GM21423 (cell line): Measurements from ENCODE around the gene HSP90AA1.
"Not testable (repeated sequence)": the region's sequence is repeated elsewhere in the genome, so short reads cannot be mapped to it uniquely, and the experiment has no call there.

Experiments
- ATAC-seq: cut with Tn5 transposase; IDR thresholded peaks from one replicate; pipeline ENCODE4 v1.9.1; 2021; ENCODE audit warnings: mild to moderate bottlenecking, moderate library complexity; ENCODE audit not compliant: unreplicated experiment

HSP90AA1 gene

DNA sequence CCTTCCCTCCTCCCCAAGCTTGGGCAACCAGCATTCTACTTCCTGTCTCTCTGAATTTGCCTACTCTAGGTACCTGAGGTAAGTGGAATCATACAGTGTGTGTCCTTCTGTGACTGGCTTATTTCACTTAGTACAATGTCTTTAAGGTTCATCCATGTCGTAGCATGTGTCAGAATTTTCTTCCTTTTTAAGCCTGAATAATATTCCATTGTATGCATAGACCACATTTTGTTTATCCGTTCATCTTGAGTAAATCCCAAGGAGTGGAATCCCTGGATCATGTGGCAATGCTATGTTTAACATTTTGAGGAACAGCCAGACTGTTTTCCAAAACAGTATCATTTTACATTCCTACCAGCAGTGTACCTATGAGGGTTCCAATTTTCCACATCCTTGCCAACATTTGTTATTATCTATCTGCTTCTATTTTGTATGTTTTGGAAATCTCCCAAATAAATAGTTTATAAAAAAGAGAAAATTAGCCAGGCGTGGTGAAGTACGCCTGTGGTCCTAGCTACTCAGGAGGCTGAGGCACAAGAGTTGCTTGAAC is 12.4 kb downstream of the HSP90AA1 start:
- no peak for ATAC-seq

DNA sequence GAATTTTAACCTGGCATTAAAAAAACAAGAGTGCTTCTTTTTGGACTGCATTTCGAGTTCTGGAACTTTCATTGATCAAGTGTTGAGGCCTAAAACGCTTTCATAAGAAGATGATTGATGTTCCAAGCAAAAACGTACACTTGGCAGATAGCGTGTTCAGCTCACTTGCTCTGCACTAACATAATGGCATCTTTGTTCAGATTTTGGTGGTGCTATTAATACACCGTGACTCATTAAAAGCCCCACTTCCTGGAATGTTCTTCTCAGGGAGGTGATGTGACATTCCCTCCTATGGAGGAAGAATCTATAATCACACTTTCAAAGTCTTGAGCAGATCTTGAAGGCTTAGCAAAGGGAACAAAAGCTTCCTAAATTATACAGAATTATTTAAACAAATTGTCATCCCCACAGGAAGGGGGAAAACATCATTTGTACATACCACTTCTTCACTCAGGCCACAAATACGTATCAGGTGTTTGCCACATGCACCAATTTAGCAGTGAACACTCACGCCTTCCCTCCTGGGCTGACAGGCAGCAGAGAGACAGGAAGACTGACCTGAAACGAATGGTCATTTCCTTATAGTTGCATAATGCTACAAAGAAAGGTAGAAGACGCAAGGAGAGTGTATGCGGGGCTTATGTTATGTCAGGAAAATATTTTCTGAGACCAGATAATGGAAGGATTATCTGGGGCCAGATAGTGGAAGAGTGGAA is 15.4 kb downstream of the HSP90AA1 start:
- no peak for ATAC-seq

DNA sequence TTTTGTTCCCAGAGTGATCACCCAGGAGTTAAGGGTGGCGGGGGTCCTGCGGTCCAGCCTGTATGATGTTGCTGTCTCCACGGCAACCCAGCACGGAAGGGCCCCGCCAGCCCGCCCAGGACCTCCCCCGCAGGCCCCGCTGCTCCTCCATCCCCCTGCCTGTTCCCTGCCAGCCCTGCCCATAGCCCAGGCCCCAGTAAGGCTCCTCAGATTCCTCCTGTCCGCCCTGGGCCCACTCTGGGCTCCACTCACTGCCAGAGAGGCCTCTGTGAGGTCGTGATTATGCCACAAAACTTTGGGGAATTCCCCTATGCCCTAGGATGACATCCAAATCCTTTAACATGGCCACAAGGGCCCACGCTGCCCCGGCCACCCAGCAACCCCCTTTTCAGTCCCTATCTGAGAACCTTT is 20.8 kb downstream of the HSP90AA1 start:
- no peak for ATAC-seq

DNA sequence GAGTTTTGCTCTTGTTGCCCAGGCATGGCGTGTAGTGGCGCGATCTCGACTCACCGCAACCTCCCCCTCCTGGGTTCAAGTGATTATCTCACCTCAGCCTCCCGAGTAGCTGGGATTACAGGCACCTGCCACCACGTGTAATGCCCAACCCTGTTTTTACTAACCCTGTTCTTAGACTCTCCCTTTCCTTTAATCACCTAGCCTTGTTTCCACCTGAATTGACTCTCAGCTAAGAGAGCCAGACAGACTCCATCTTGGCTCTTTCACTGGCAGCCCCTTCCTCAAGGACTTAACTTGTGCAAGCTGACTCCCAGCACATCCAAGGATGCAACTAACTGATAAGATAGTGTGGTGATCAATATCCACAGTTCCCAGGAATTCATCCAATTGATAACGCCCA is 22.3 kb downstream of the HSP90AA1 start:
- not testable (repeated sequence) for ATAC-seq

DNA sequence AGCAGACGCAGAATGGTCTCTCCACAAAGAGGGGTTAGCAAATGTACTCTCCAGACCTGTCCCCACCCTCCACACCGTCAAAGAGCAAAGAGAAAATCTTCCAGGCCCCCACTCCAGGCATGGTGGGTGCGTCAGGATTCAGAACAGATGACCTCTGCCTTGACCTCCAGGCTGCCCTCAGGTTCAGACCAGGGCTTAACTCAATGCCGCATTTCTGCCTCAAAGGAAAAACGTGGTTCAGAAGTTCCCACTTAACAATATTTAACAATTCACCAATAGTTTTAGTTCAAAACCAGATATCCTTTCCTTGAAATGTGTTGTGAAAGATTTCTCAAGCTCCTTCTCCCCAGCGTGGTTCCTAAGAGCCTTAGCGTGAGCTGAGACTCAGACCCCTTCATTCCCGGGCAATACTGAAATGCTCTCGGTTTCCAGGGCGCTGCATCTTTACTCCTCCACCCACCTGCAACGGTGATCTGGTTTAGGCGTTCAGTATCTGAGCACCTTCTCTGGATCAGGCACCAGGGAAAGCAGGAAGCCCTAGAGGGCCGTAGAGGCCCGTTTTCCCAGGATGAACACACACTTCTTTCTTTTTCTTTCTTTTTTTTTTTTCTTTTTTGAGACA is 22.9 kb downstream of the HSP90AA1 start:
- ATAC-seq: no peak

DNA sequence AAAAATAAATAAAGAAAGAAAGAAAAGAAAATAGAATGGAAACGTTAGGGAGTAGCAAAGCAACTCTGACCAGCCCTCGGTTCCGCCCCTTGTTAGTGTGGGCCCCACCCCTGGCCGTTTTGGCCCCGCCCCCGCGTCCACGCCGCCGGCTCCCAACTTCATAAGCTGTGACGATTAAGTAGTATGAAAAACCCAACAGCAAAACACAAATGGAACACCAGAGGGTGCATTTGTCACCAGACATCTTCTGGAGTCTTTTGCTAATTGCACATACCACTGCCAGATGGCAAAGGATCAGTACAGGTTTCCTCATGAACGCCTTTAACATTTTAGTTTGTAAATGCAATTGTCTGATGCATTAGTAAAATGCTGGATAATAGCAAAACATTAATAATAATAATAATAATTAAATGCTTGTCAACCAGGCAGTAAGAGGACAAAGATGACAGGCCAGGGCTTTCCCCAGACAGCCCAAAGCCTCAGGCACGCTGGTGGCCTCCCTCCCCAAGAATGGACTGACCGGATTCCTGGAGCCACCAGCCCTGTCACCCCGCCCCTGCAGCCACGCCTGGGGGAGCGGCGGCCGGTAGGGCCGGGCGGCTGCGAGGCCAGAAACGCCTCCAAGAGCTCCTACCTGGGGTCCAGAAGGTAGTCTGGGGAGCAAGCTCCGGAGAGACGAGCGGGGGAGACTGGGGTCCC is 23.6 kb downstream of the HSP90AA1 start:
- ATAC-seq: no peak

DNA sequence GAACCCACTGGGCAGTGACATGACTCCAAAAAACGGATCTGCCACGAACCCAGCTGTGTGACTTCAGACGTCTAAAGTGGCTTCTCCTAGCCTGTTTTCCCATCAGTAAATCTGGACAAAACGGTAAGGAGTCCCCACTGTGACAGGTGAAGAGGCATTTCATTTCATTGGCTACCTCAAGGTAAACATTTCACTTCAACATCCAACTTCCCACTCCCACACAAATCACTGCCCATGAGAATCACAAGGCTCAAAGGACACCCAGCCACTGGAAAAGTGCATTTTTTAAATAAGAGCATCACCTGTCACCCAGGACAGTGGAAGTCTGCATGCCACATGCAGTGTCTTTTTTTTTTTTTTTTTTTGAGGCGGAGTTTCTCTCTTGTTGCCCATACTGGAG is 27.9 kb downstream of the HSP90AA1 start:
- no peak for ATAC-seq

DNA sequence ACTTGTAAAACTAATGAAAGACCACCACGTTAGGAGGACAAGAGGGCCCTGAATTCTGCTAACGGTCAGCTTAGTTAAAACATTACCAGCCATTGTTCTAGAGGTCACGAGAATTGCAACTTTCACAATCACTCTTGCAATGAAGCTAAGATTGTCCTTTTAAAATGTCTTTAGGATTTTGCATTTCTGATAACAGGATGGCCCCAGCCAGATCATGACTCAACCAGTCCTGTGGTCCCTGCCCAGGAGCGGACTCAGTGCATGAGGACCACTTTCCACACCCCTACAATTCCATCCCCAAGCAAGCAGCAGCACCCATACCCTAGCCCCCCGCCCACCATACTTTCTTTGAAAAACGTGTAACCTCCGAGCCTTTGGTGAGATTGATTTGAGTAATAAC is 28.7 kb downstream of the HSP90AA1 start:
- no peak for ATAC-seq

DNA sequence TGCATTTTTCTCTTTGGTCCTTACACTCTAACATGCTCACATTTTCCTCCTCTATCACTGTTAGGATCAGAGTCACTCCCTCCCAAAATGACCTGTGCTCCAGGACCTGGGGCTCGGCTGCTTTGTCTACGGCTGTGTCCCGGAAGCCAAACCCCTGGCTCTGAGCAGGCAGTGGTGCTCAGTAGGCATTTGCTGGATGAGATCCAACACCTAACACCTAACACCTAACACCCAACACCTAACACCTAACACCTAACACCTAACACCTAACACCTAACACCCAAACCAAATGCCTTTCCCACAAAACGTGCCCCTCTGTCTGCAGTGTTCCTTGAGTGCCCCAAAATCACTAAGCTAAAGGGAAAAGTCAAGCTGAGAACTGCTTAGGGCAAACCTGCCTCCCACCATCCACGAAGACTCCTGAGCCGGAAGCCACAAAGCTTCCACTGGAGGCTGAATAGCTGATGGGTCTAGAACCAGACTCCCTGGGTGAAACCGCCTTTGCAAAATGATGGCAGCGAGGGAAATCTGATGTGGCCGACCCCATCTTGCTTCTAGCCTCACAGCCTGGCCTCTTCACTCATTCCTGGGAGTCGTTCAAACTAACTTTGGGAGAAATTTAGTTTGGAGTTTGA is 29.2 kb downstream of the HSP90AA1 start:
- ATAC-seq: no peak

DNA sequence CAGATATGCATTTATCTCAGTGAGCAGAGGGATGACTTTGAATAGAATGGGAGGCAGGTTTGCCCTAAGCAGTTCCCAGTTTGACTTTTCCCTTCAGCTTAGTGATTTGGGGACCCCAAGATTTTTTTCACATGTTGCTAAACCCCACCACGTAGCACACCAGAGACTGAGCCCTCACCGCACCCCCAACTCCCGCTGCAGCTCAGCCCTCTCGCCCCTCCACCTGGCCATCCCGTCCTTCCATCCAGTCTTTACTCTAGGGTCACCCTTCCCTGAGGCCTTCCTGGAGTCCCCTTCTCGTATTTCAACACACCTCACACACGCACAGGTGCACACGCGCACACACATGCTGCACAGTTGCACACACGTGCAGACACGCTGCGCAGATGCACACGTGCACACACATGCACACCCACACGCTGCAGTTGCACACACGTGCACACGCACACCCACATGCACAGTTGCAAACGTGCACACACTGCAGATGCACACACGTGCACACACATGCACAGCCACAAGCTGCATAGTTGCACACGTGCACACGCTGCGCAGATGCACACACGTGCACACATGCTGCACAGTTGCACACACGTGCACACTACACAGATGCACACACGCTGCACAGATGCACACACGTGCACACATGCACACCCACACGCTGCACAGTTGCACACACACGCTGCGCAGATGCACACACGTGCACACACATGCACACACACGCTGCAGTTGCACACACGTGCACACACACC is 30.0 kb downstream of the HSP90AA1 start:
- no peak for ATAC-seq

DNA sequence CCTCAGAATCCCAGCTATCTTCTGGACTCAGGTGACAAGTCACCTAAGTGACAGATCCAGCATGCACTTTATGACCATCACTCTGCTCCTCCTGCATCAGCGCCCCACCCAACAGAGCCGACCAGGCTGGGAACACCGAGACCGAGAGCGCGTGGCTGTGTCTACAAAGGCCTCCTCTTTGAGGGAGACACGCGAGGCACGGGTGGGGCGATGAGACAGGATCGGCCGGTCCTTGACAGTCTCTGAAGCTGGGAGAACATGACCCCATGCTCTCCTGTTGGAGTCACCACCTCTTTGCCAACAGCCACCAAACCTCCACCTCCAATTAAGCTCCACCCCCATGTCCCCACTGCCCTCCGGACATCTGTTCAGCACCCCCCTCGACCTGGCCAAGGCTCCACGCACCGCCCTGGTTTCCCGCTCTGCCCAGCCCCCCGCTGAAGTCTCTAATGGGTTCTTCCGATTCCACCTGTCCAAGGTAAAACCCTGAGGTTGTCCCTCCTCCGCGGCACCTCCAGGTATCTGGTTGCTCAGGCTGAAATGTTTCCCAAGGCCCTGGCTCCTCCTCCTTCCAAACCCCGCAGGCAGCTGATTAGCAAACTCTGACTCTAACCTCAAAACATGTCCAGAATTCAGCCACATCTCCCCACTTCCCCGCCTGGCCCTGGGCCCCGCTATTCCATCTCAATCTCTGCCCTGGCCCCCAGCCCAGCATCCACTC is 31.5 kb downstream of the HSP90AA1 start:
- no peak for ATAC-seq

DNA sequence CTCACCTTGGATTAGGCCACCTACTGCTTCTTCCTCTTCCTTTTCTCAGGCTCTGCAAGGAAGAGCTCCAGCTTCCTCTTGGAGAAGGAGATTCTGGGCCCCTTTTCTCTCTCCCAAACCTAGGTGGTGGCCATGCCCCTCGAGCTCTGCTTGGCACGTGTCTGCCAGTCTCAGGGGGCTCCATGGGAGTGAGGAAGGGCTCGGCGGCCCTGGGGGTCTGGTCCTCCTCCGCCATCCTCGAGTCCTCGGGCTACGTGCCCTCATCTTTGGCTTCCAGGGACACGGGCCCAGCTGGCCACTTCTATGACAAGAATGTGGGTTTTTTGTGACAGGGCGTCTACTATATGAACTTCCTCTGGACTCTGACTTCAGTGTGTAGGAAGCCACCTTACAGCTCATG is 34.3 kb downstream of the HSP90AA1 start:
- no peak for ATAC-seq

DNA sequence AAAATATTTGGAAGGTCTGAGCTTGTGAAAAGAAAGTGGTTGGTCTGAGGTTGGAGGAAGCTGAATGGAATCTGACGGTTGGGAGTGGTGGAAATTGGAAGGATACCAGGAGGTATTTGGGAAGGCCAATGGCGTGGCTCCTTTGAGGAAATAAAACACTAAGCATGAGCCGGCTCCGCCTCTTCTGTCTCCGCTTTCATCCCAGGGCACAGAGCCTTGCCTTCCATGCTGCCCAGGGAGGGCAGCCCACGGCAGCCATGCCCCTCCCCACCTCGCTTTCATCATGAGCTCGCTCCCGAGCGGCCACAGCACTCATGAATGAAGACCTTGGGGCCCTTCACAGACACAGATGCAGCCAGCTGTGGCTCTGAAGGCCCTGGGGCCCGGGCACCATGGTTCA is 36.2 kb downstream of the HSP90AA1 start:
- no peak for ATAC-seq

DNA sequence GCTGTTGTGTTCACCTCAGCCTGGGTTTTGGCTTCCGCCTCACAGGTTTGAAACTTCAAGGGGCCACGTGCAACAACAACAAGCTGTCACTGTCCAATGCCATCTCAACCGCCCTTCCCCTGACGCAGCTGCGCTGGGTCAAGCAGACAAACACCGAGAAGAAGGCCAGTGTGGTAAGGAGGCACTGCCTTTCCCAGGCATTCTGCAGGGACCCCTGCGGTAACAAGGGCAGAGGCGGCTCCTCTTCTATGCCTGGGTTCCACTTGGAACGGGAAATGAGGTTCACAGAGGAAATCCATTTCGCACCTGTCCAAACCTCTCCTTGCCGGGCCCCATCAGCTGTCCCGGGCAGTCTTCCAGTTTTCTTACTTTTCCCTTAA is 36.8 kb downstream of the HSP90AA1 start:
- ATAC-seq: no peak

DNA sequence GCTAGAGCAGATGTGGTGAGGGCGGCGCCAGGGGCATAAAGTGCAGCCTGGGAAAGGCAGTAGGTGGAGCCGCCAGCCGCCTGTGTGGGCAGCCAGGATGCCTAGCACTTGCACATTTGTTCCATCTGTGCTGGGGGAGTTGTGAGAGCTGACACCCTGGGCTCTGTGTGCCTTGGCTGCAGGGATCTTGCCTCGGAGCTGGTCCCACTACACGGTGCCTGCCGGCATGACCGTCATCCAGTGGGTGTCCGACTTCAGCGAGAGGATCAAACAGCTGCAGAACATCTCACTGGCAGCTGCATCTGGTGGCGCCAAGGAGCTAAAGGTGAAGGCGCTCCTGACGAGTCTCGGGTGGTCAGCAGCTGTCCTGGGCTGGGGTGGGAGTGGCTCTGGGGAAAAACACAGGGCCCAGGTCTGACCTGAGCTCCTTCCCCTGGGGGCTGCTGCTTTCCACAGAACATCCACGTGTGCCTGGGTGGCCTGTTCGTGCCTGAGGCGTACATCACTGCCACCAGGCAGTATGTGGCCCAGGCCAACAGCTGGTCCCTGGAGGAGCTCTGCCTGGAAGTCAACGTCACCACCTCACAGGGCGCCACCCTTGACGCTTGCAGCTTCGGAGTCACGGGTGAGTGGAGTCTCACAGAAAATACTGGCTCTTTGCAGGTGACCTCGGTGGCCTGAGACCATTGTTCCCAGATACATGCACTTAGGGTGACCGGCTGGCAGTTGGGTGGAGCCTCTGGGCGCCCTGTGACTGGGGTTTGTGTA is 37.4 kb downstream of the HSP90AA1 start:
- ATAC-seq: no peak

DNA sequence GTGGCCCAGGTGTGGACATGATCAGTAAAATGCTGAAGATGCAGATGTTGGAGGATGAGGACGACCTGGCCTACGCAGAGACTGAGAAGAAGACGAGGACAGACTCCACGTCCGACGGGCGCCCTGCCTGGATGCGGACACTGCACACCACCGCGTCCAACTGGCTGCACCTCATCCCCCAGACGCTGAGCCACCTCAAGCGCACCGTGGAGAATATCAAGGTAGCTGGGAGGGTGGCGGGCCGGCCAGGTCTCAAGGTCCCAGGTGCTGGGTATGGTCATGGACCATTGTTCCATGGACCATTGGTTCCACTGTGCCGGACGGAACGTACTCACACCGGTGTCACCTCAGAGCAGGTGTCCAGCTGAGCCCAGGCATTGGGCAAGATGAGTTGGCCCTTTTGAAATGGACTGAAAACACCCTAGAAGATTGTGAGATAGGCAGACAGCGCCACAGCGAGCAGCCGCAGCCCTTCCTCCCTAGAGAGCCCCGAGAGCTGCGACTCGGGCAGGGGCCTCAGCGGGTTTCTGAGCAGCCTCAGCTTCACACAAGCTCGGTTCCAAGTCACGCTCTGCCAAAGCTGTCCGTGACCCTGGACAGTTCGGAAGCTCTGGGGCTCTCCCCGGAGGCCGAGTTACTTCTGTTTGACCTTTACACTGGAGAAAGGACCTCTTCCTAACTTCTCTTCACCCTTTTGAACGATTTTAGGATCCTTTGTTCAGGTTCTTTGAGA is 38.9 kb downstream of the HSP90AA1 start:
- ATAC-seq: no peak

DNA sequence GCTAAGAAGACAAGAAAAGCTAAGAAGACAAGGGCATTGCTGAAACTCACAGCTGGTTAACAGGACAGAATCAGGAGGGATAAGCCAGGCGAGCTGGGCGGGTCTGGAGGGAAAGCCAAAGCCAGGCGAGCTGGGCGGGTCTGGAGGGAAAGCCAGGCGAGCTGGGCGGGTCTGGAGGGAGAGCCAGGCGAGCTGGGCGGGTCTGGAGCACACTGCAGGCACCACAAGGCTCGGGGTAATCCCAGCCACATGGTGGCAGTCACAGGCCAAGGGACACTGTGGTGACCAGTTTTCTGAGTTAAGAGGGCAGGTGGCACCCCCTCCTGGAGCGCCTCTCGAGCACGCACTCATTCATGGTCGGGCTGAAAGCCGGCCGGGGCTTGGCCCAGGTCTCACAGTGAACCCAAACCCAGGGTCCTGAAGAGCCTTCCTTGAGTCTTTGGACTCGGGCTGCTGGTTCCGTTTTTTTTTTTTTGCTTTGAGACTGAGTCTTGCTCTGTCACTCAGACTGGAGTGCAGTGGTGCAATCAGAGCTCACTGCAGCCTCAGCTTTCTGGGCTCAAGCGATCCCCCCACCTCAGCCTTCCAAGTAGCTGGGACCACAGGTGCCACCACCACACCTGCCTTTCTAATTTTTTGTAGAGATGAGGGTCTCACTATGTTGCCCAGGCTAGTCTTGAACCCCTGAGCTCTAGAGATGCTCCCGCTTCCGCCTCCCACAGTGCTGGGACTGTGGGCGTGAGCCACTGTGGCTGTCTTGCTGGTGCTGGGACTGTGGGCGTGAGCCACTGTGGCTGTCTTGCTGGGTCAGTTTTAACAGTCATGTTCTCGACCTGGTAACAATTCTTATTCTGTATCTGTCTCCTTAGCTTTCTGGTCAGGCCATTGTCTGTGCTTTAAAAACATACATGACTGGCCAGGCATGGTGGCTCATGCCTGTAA is 40.2 kb downstream of the HSP90AA1 start:
- ATAC-seq: no peak

DNA sequence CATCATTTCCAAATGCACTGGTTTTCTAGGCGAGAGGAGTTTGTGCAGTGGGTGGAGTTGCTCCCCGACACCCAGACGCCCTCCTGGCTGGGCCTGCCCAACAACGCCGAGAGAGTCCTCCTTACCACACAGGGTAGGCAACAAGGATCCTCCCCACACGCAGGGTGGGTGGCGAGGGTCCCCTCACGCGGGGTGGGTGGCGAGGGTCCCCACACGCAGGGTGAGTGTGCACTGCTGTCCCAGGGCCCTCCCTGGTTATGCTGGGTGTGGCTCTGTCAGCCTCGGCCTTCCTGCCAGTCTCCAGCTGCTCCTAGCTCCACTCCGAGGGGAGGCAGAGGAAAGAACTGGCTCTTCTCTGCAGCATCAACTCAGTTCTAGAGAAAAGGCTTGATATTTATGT is 42.3 kb downstream of the HSP90AA1 start:
- no peak for ATAC-seq
